Endothelial cell (in vitro differentiated cells): Measurements from ENCODE around the gene RGS3. TPM values are rescaled to one million over a fixed set of nuclear protein-coding genes. Genes with fewer than 3 reads are reported as not detected.
"Not testable (repeated sequence)": the region's sequence is repeated elsewhere in the genome, so short reads cannot be mapped to it uniquely, and the experiment has no call there.

ENCODE experiments used
- DNase-seq: peaks from one replicate; pipeline ENCODE4 v3.0.0; 2021; ENCODE audit warnings: low spot score
- H3K27ac Mint-ChIP-seq: one replicate; pipeline ENCODE4 v1.8.0; 2021; ENCODE audit warnings: mixed read lengths, inconsistent platforms; ENCODE audit not compliant: unreplicated experiment
- H3K27me3 Mint-ChIP-seq: one replicate; pipeline ENCODE4 v1.8.0; 2021; ENCODE audit warnings: mild to moderate bottlenecking, moderate library complexity, mixed read lengths, inconsistent platforms; ENCODE audit not compliant: unreplicated experiment
- H3K36me3 Mint-ChIP-seq: one replicate; pipeline ENCODE4 v1.8.0; 2021; ENCODE audit warnings: mild to moderate bottlenecking, low read depth, mixed read lengths, inconsistent platforms; ENCODE audit not compliant: unreplicated experiment
- H3K4me1 Mint-ChIP-seq: one replicate; pipeline ENCODE4 v1.8.0; 2021; ENCODE audit warnings: mild to moderate bottlenecking, mixed read lengths, inconsistent platforms; ENCODE audit not compliant: unreplicated experiment
- H3K4me3 Mint-ChIP-seq: one replicate; pipeline ENCODE4 v1.8.0; 2021; ENCODE audit warnings: mild to moderate bottlenecking, mixed read lengths, inconsistent platforms; ENCODE audit not compliant: unreplicated experiment
- H3K9me3 Mint-ChIP-seq: one replicate; pipeline ENCODE4 v1.8.0; 2021; ENCODE audit warnings: mixed read lengths, inconsistent platforms; ENCODE audit not compliant: unreplicated experiment
- CTCF ChIP-seq: fragments of 200-600 bp; sonication (generic); IDR thresholded peaks from one replicate; pipeline ENCODE4 v1.5.0; 2021; ENCODE audit warnings: antibody characterized with exemption; ENCODE audit not compliant: unreplicated experiment
- total RNA-seq: library from RNA; stranded (reverse); fragmentation: NEBNext Ultra II Directional; extraction: Animal tissue kit (Norgen Biotek cat#: 25700); gene quantifications from one replicate; pipeline ENCODE4 v1.2.1, GENCODE V29; 2021; ENCODE audit not compliant: unreplicated experiment

The RGS3 gene
- total RNA-seq, 1 donor from 2014 or later, result 474 TPM

- H3K4me1 Mint-ChIP-seq, result no peaks in the 10 kb centered on the region
- no peak overlapping the region for H3K4me3 Mint-ChIP-seq
- no peak overlapping the region for H3K27ac Mint-ChIP-seq
- no peaks in the 10 kb centered on the region for H3K36me3 Mint-ChIP-seq
- no peaks in the 10 kb centered on the region for H3K9me3 Mint-ChIP-seq
- no peaks in the 10 kb centered on the region for H3K27me3 Mint-ChIP-seq
- no peak for TF ChIP-seq CTCF
- DNase-seq, result no peak
Measured at GRCh38 chr9:113436728-113437515, 26.6 kb upstream of the RGS3 start.

GRCh38 chr9:113437716-113438115 lies 25.8 kb upstream of the RGS3 start:
- H3K4me1 Mint-ChIP-seq, H3K27ac Mint-ChIP-seq, H3K36me3 Mint-ChIP-seq, H3K27me3 Mint-ChIP-seq, H3K4me3 Mint-ChIP-seq, H3K9me3 Mint-ChIP-seq, DNase-seq: not testable (repeated sequence)

- no peaks in the 10 kb centered on the region for H3K9me3 Mint-ChIP-seq
- H3K4me3 Mint-ChIP-seq, result no peak overlapping the region
- no peak overlapping the region for H3K27ac Mint-ChIP-seq
- no peak for DNase-seq
- peaks cover 4% of the 10 kb centered on the region for H3K4me1 Mint-ChIP-seq
- H3K36me3 Mint-ChIP-seq, result no peaks in the 10 kb centered on the region
- no peaks in the 10 kb centered on the region for H3K27me3 Mint-ChIP-seq
- no peak for TF ChIP-seq CTCF
Measured at GRCh38 chr9:113444736-113445135, 18.8 kb upstream of the RGS3 start.

GRCh38 chr9:113446323-113446740 lies 17.2 kb upstream of the RGS3 start:
- TF ChIP-seq CTCF, result peak; percentile 73
- H3K4me1 Mint-ChIP-seq, result peaks cover 4% of the 10 kb centered on the region
- no peak overlapping the region for H3K4me3 Mint-ChIP-seq
- no peak for DNase-seq
- no peaks in the 10 kb centered on the region for H3K9me3 Mint-ChIP-seq
- H3K27me3 Mint-ChIP-seq, result no peaks in the 10 kb centered on the region
- no peak overlapping the region for H3K27ac Mint-ChIP-seq
- H3K36me3 Mint-ChIP-seq, result no peaks in the 10 kb centered on the region

- no peak for TF ChIP-seq CTCF
- peaks cover 4% of the 10 kb centered on the region for H3K4me1 Mint-ChIP-seq
- H3K27ac Mint-ChIP-seq, result no peak overlapping the region
- no peaks in the 10 kb centered on the region for H3K27me3 Mint-ChIP-seq
- H3K4me3 Mint-ChIP-seq, result no peak overlapping the region
- H3K36me3 Mint-ChIP-seq, result no peaks in the 10 kb centered on the region
- no peak for DNase-seq
- no peaks in the 10 kb centered on the region for H3K9me3 Mint-ChIP-seq
Measured at GRCh38 chr9:113449376-113449775, 14.2 kb upstream of the RGS3 start.
